Stimulated activated CD8-positive, alpha-beta memory T cell treated with anti-CD3 and anti-CD28 coated beads, Interleukin-4, amount 100 ng/mL, for 1 hour (primary cell): Measurements from ENCODE around the gene DLX2.

Source experiments
- DNase-seq, 2 donors: peaks; one replicate each; pipeline ENCODE4 v3.0.0-alpha.2; 2020; ENCODE audit warnings: low read depth in 2 of 2, low spot score in 1 of 2

Gene DLX2

GRCh38 chr2:172056293-172056692 is 46.4 kb downstream of the DLX2 start:
- no peak for DNase-seq

GRCh38 chr2:172053486-172053885 is 49.2 kb downstream of the DLX2 start:
- DNase-seq: no peak

GRCh38 chr2:172052000-172052983 is 50.4 kb downstream of the DLX2 start:
- no peak for DNase-seq

GRCh38 chr2:172050479-172051125 is 52.1 kb downstream of the DLX2 start:
- no peak for DNase-seq

- DNase-seq: no peak
Observed at GRCh38 chr2:172049567-172050120, 53.1 kb downstream of the DLX2 start.
